Islet precursor cell (in vitro differentiated cells): ENCODE data around the gene SCO2.

ENCODE experiments used
- DNase-seq: peaks from one replicate; pipeline ENCODE4 v3.0.0-alpha.2; 2018

Gene SCO2

GRCh38 chr22:50490531-50491308, 34.7 kb downstream of the SCO2 start:
- DNase-seq = no peak

DNA sequence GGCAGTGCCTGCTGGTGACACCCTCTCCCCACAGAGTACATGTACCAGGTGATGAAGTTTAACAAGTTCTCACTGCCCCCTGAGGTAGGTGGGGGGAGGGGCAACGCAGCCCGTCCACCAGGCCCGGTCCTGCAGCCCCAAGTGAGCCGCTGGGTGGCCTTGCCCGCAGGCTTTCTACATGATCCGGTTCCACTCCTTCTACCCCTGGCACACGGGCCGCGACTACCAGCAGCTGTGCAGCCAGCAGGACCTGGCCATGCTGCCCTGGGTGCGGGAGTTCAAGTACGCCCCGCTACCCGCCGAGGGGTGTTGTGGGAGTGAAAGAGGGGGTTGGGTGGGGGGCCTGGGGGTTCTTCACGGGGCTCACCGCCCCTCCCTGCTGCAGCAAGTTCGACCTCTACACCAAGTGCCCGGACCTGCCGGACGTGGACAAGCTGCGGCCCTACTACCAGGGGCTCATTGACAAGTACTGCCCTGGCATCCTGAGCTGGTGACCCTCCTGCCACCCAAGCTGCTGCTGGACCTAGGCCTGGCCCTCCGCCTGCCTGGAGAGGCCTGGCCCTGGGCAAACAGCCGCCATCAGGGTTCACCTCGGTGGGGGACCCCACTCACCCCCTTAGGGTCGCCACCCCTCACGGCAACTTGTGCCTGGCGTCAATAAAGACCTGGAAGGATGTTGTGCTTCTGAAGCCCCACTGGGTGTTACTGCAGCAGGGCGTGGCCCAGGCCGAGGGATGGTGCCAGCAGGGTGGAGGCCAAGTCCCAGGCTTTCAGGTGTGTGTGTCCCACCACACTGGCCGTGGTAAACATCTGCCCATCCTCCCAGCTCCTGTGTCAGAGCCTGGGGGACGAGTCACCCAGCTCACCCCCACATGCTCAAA, 35.8 kb downstream of the SCO2 start:
- no peak for DNase-seq

DNA sequence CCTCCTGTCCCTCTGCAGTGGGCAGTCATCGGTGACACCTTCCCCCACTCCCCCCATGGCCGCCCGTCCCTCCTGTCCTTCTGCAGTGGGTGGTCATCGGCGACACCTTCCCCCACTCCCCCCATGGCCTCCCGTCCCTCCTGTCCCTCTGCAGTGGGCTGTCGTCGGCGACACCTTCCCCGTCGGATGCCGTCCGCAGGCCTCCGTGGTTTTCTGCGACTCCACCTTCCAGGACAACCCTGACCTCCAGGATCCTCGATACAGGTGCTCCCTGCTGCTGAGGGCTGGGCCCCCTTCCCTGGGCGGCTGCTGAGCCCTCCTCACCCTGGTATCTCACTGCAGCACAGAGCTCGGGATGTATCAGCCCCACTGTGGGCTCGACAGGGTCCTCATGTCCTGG, 36.5 kb downstream of the SCO2 start:
- DNase-seq = peak; percentile 46

GRCh38 chr22:50488006-50488677, 37.3 kb downstream of the SCO2 start:
- no peak for DNase-seq

DNA sequence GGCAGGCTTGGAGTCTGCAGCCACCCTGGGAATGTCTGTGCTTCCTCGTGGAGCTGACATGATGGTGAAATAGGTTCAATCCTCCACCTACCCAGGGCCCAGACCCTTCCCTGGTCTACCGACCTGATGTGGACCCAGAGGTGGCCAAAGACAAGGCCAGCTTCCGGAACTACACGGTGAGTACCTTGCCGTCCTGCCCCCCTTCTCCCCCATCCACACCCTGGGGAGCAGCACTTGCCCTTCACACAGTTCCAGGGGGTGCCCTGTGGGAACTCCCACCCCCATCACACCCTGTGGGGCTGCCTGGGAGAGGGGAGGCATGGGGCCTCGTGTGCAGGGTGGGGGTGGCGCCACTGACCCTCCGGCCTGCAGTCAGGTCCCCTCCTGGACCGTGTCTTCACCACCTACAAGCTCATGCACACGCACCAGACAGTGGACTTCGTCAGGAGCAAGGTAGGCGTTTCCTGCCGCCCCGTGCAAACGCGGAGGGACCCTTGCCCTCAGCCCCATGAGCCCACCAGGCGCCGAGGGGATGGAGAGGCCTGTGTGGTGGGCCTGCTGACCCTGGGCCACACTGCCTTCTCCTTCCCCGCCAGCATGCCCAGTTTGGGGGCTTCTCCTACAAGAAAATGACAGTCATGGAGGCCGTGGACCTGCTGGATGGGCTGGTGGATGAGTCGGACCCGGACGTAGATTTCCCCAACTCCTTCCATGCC, 38.0 kb downstream of the SCO2 start:
- DNase-seq = peak; percentile 45

DNA sequence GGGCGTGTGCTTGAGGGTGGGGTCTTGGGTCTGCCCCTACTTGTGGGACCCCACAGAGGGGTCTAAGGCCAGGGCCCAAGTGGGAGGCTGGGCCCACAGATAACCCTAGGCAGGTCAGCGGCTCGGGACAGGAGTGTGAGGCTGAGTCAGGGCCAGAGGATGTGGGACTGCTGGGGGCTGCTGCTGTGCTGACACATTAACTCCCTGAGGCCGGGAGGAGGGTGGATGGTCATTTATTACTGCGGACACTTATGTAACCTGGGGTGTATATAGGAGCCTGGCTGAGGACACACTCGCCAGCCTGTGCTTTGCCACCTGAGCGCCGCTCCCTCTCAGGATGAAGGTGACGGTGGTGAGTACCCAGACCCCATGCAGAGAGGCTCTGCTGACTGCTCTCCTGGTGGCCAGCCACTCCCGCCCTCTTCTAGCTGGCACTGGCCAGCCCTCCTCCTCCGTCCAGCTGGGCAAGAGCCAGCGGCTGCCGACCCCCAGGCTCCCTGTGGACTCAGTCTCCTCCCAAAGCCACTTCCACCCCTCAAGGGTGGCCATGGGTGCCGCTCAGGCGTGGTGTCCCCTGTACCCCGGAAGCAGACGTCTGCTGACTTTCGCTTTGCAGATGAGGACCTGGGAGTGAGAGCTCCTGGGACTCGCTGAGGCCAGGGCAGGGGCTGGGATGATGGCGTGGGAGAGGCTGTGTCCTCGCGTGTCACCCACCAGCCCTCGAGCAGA, 38.7 kb downstream of the SCO2 start, which contains the start of gene MIOX:
TSS of gene MIOX (plus strand) at position 299 of the 729 bp plus-strand sequence. CDS start at position 338, 39 bp downstream.
- peak; percentile 65 for DNase-seq

DNA sequence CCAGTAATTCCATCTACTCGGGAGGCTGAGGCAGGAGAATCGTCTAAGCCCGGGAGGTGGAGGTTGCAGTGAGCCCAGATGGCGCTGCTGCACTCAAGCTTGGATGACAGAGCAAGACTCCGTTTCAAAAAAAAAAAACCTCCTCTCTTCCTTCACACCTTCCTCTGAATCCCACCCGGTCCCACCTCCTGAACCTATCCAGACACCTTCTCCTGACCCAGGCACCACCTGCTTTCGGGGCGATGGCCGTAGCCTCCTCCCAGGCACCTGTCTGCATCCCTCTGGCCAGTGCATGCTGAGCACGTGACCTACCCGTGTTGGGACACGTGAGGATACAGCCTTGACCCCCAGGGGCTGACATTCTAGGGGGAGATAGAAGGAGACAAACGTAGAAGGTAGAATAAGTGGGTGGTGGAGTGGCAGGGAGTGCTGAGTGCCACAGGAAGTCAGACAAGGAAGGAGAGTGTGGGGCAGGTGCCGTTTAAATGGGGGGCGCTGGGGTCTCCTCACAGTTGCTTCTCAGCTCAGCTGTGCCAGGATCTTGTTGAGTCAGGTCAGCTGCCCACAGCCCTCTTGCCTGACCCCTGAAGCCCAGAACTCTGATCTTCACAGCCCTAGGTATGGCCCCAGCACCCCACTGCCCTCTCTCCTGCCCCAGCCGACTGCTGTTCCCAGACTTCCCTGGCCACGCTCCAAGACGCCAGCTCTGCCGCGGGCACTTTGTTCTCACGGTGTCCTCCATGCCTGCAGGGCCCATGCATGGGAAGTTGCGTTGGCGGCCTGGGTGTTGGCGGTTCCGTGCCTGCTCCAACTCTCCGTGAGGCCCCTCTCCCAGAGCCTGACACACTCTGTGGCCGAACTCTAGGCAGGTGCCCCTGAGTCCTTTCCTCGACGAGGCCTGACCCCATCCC, 39.9 kb downstream of the SCO2 start:
- no peak for DNase-seq

- DNase-seq = no peak
These were observed 41.2 kb downstream of the SCO2 start for GRCh38 chr22:50483977-50484853.

DNA sequence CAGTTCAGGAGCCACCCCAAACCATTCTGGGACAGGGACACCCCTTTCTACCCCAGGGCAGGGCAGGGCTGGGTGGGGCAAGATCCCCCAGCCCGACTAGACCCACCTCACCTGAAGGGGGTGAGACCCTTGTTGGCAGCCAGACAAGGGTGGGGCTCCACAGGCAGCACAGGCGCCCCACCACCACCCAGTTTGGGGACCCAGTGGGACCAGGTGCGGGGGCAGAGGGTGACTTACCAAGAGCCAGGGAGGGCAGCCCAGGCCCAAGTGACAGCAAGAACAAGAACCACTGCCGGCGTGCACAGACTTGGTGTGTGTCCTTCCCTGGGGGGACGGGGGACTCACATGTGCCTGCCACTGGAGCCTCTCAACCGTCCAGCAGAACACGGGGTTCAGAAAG, 41.8 kb downstream of the SCO2 start:
- no peak for DNase-seq

DNA sequence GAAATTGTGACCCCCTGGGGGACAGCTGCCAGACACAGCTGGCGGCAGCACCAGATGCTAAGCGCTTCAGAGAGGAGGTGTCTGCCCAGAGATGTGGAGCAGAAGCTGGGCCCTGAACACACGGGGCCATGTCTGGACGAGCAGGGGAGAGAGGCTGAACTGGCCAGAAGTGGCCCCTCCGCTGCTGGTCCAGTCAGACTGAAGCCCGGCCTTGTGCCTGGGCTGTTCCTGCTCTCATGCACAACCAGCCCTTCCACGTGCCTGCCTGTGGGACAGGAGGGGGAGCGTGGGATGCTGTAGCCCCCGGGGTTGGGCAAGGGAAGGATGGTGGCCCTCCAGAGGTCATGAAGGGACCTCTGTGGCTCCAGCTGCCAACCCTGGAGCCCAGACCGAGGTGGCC, 42.3 kb downstream of the SCO2 start:
- DNase-seq = no peak

GRCh38 chr22:50482107-50483074, 43.0 kb downstream of the SCO2 start:
- no peak for DNase-seq

GRCh38 chr22:50481440-50482106, 43.8 kb downstream of the SCO2 start, which contains the start of gene ADM2:
ADM2 (plus strand) TSS chr22:50481543; CDS start chr22:50481848, 305 bp downstream.
- DNase-seq = peak; percentile 81

DNA sequence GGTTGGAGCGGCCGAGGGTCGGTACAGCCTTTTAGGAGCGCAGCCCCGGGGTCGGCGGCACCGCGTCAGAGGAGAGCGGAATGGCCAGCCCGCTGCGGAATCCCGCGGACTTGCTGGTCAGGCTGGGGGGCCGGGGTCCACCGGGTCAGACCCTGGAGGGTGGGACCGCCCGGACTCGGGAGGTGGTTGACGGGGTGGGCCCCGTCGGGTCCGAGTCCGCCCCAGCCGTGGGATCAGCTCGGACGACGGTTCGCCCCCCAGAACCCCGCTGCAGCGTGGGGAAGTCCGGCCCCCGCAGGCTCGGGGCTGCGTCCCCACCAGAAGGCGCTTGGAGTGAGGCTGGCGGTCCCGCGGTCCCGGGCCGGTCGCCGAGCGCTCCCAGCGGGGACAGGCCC, 44.4 kb downstream of the SCO2 start:
- no peak for DNase-seq

GRCh38 chr22:50479721-50480120, 45.7 kb downstream of the SCO2 start:
- no peak for DNase-seq

DNA sequence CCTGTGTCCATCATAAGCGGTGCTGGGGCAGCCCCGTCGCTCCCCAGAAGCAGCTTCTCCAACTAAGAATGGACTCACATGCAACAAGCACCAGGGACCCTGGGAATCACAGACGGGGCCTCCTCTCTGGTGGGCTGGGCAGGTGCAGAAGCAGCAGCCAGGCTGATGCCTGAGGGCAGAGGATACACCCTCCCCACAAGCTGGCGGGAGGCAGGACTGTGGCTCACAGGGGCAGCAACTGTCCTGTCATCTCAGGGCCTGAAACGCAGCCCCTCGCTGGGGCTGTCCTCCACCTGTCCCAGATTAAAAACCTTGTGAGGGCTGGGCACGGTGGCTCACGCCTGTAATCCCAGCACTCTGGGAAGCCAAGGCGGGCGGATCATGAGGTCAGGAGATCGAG, 47.5 kb downstream of the SCO2 start:
- no peak for DNase-seq

DNA sequence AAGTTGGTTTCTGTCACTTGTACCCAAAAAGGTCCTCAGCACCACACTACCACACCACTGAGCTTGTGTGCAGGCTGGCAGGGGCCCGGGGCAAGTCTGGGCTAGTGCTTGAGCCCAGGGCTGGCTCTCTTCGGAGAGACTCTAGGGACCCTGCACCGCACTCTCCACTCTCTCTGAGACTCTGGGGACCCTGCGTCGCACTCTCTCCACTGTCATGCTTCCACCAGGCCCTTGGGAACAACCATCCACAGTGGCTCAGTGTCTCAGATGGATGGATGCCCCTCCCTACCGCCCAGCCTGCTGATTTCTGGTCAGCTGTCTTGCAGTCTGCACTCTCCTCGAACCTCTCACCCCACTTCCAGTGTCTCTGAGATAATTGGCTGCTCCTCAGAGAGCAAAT, 48.5 kb downstream of the SCO2 start:
- DNase-seq = no peak

- DNase-seq = no peak
These were observed 49.8 kb downstream of the SCO2 start for GRCh38 chr22:50475652-50476002.
